Embryonic facial prominence (tissue), 1 donor: ENCODE results near the gene HOXC11.

Experiments used
- DNase-seq: peaks from one replicate; pipeline ENCODE4 v3.0.0-alpha.2; 2016; ENCODE audit errors: extremely low spot score

The HOXC11 gene

DNA sequence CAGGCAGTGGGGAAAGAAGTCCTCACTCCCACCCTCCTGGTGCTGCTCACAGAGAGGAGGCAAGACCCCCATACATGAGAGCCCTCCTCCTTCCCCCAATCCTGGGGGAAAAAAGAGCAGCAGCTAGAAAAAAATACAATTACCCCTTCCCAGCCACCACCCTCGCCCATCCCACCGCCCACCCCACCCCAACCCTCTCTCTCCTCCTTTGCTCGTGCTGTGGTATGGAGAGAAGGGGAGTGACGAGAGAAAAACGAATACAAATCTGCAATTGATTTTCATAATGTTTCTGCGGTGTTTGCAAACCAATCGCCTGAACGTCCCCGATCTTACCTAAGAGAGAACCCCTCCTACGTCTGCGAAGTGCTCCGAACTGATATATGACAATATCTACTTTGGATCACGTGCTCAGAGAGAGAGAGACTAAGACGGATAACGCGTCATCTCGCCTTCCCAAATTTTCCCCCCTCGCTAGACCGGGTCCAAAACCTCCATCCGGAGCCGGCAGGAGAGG is at the start of gene HOXC11:
Gene HOXC11, plus strand, starts transcription at position 405 of the 514 bp plus-strand sequence. CDS start 116 bp downstream, outside the sequence.
- DNase-seq: no peak

DNA sequence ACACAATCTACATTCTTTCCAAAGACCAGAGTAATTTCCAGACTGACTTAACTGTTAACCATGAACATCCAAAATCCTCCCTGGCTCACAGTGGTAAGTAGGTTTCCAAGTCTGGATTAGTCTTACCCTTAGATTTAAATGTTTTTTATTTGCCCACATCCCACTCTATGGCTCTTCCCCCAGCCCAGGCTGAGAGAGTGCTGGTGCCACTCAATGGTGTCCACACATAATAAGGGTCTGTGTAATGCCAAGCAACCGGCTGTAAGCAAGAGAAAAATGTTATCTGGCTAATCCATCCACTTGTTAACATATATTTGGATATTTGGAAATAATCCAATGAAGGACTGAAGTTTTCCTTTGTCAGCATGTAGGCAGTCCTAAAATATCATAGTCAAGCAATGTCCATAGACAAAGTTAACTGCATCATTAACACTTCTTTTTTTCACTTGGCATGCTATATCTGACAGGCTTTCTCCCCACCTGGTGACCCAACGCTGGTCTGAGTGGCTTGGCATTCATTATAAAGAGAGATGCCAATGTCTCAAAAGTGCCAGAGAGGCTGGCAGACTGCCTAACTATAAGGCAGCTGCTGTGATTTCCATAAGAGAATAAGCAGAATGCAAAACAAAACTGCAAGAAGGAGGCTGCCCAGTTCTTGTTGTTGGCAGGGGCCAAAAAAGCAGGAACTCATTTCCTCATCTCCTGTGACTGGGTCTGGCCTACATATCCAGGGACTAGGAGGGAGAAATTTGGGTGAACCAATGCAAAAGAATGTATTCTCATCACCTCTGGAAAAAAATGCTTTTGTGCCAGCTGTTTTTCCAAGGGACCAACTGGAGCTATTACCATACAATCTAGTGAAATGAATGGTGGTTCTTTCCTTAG is 48.2 kb upstream of the HOXC11 start:
- DNase-seq: no peak

DNA sequence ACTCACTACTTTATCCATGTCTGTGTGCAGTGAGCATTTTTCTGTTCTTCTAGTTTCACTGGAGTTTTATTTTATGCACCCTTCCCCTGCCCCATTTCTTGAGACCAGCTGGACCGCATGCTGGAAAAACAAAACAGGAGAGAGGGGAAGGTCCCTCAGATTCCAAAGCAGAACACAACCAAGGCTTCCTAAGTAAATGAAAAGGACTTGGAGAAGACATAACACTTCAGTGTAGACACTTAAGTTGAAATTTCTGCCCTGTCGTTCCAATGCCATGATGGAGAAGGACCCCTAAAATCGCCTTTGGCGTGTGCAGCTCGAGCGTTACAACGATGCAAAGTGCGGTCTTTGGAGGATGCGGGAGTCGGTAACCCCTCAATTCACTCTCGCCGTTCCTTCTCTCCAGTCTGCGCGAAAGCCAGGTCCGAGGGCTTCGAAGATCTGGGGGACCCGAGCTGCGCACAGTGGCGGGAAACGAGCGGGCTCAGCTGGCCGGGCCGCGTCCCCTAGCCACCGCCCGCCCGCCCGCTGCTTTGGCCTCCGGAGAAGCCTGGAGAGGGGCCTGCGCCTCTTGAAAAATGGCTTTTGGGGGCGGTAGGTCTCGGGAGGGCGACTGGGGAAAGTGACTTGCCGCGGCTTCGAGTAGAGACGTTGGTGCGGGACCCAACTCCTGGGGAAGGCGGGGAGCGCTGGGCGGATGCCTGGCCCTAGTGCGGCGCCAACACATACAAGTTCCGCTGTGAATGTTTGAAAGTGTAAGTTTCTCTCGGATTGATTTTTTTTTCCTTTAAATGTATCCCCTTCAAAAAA is 45.5 kb upstream of the HOXC11 start:
- DNase-seq: no peak

DNA sequence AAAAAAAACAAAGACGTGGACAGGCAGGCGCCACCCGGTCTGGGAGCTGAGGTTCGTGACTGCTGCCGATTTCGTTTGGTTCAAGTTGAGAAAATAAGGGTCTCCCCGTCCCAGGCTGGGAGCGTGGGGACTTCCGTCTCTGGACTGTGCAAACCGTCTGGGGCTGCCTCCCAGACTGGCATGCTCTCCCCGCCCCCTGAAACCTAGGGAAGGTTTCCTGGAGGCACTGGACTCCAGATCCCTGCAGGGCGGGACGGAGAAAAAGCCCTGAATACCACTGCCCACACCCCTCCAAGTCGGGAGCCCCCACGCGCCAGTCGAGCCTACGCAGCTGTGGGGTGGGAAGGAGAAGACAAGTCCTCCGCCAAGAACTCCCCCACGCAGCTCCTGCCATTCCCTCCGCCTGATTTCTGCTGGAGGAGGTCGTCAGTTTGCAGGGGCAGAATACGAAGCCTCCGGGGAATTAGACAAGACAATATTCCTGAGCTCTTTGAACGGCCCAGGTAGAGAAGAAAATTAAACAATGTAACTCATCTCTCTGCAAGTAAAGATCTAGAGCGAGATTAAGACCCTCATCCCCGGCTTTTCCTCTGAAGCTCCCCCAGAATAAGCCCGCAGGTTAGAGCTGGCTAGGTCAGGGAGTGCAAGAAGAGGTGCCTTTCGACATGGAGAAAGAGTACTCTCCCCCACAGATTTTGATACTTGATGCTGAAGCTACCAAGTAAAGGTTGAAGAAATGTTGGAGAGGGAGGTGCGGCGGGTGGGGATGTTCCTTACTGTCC is 44.7 kb upstream of the HOXC11 start:
- DNase-seq: no peak

DNA sequence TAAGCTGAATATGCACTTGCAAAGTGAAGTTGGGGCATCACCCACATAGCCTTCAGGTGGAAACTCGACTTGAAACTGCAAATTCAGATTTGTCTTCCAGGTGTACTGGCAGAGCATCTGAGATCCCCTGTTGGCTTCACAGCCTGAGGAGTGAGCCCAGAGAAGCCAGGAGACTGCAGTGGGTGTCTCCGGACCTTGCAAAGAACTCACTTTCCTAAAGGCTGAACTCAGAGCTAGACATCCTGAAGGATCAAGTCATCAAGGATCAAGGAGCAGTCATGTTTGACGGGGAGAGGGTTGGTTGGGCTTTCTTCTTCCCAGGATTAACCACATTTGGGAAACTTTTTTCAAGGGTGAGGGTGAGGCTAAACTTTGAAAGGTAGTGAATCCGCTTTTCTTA is 43.4 kb upstream of the HOXC11 start:
- DNase-seq: no peak

DNA sequence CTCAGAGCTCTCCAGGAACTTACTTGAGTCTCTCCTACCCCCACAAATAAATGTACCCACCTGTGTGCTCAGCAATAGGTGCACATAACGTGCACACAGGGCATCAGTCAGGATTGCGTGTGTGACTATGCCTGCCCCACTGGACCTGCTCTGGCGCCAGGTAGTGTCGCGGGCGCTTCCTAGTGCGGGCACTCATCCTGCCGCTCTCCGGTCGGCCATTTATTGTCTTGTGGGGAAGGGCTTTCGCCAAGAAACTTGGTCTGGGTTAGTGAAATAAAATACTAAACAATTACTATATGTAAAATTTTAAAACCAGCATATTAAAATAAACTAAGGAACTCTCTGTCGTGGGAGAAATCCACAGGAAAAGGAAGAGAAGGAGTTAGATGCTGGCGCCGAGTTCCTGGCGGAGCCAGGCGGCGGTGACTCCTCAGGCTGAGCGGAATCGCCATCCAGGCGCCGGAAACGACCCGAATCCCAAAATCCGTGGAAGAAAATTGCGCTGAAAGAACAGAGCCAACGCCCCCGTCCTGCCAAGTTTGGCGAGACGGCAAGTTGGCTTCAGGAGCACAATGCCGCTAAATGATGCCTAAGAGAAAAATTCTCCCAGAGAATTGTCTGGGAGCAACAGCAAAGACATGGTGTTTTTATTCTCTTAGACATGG is 42.2 kb upstream of the HOXC11 start:
- DNase-seq: no peak

DNA sequence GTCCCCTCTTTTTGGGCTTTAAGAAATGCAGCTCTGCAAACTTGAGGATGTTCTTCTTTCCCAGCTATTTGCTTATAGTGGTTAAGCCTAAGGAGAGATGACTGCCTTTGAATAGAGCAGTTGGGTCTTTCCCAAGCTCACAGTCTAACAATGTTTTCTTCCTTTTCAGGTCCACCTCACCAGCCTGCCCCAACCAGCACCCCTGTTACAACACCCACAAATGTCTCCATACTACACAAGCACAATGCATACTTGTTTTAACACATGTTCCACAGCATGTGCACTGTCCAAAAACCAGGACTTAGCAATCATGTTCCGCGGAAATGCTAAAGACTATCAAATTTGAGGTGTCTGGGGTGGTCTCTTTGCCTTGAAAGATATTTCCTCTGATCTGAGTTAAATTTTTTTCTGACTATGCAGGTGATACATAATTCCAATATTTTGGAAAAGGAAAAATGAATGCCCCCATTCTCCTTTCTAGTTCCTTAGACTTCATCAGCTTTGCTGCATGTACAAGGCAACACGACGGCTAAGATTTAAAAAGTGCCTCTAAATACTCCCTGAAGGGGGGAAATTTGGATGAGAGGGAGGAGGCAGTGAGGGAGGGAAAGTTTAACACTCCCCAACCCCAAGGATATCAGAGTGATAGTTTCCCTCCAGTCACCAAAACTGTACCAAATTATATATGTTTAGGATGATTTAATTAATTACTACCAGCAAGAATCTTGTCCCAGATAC is 40.9 kb upstream of the HOXC11 start:
- DNase-seq: no peak

DNA sequence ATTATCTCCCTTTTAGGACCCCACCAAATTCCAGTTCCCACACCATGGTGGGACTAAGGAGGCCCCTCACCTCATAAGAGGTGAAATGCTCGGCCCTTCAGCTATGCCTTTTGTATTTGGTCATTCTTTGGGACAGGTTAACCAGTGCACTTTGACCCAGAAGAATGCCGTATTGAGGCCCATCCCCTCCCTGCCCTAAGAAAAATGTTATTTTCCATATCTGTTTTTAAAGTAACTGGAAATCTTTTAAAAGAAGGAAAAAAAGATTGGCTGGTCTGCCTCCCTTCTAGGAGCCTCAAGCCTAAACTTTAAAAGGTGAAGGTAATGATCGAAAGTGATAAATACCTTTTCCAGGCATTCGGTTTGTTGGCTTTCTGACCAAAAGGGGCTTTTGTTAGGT is 40.0 kb upstream of the HOXC11 start:
- no peak for DNase-seq

DNA sequence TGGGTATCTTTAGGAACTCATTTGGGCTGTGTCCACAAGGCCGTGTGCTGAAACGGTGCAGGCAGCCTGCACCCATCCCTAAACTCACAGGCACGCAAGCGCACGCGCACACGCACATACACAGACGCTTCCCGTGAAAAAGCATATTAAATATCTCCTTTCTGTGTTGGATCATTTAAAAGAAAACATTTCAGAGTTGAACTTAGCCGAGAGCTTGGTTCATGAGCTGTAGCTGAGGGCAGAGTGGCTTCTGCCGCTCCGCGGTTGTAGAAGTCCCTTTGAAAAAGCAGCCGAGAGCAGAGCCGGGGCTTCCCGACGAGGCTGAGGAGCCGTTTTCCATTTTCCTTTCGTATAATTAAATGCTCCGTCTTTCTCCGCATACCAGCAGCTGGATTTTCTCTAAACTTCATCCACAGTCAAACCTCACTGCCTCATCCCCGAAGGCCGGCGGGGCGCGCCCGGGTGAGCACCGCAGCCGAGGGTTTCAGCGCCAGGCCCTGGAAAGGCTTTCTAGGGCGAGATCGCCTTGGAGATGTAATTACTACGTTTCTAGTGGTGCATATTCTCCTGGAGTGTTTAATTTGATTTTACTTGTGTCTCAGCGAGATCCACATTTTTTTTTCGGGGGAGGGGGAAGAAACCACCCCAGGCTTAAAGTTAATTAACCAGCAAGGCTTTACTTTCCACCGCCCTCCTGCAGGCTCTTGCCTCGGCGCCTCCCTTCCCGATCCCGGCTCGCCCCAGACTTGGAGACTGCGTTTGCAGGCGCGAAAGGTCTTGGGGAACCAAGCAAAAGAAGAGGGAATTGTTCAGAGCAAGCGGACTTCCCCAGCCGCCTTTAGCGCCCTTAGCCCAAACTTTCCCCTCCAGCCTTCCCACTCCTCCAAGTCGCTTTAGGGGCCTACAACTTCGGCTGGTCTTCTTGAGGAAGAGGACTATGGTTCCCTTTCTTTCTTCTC is 37.3 kb upstream of the HOXC11 start:
- no peak for DNase-seq

DNA sequence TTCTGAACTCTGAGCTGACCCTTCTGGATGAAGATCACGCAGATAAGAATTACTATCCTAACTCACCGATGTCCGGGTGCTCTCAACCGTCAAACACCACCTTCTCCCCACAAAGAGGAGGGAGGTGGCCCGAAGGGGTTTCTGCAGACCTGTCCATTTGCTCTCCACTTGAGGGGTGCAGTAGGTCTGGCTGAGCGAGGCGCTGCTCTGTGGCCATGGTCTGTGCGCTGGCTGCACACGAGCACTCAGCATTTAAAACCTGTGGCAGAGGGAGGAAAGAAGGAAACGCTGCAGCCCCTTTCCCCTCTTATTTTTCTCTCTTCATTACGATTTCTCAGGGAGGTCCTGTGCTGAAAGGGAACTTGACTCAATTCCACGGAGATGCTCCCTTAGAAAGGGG is 35.8 kb upstream of the HOXC11 start:
- DNase-seq: no peak

DNA sequence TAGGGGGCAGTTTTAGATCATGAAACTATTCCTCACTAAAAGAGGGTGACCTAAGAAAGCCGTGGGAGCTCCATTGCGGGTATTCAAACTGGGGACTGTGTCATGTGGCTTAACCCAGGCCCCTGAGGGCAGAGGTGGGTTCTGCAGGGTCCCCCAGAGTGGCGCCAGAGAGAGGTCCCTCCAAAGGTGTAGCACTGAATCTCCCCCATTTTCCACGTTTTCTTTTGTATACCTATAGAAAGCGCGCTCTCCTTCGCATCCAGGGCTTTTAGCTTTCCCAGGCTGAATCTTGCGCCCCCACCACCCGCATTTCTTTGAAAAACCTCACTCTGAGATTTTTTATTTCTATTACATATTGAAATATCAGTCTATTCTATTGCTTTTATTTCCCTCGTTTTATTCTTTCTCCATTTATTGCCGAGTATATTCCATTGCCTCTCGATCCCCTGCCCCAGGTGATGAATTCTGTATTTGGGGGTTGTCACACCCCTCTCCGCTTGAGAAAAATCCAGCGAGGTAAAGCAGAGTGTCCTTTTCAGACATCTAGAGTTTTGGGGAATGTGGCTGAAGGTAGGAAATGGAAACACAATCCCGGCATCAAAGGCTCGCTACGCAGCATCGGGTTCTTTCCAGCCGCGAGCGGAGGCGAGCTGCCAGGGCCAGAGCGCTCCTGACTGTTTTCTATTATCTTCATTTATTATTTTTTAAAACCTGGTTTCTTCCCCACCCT is 35.2 kb upstream of the HOXC11 start:
- DNase-seq: no peak

DNA sequence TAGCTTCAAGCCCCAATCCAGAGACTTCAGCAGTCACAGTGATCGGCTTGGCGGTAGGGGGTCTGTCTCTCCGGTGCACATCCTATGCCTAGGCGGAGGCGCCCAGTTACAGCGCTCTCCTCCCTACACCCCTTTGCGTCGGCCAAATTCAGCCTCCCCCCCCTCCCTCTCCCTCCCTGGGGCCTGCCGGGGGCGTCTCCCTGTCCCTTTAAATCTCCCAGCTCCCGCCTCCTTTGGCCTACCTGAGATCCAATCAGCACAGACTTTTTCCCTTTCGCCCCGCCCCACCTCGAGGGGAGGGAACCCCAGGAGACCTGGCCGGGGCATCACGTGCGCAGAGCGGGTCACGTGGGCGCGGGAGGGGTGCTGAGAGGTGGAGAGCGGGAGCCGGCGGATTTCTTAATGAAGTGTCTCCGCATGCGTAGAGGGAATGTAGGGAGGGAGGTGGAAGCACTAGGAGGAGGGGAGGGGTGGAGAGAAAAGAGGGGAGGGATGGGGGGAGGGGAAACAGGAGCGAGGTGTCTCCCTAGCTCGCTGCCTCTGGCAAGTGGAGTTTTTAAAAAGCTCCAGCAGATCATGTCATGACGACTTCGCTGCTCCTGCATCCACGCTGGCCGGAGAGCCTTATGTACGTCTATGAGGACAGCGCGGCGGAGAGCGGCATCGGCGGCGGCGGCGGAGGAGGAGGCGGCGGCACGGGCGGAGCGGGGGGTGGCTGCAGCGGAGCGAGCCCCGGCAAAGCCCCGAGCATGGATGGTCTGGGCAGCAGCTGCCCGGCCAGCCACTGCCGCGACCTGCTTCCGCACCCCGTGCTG is 34.4 kb upstream of the HOXC11 start, which contains the start of gene HOXC13:
Gene HOXC13, plus strand, starts transcription at position 506 of the 815 bp plus-strand sequence. Its CDS starts 76 bp downstream, at position 582.
- no peak for DNase-seq

DNA sequence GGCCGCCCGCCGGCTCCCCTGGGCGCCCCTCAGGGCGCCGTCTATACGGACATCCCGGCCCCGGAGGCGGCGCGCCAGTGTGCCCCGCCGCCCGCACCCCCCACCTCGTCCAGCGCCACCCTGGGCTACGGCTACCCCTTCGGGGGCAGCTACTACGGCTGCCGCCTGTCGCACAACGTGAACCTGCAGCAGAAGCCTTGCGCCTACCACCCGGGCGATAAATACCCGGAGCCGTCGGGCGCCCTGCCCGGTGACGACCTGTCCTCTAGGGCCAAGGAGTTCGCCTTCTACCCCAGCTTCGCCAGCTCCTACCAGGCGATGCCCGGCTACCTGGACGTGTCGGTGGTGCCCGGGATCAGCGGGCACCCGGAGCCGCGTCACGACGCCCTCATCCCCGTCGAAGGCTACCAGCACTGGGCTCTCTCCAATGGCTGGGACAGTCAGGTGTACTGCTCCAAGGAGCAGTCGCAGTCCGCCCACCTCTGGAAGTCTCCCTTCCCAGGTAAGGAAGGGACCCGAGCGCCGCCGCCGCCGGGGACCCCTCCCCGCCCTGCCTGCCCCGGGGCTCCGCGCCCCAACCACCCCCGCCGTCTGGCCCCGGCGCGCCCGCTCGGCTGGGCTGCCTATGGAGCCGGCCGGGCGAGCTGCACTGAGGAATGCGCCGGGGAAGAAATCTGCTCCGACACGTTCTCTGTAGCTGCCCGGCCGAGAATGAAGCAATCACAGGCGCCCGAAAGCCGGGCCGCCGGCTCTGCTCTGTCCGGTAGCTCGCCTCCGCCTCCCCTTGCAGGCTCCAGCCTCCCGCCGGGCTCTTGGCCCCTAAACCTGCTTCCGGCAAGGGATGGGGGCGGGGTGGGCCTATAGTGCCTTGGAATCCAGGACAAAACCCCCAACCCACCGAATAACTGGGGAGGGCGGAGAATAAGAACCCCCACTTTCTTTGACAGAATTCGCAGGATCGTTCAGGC is 33.5 kb upstream of the HOXC11 start:
- DNase-seq: no peak

DNA sequence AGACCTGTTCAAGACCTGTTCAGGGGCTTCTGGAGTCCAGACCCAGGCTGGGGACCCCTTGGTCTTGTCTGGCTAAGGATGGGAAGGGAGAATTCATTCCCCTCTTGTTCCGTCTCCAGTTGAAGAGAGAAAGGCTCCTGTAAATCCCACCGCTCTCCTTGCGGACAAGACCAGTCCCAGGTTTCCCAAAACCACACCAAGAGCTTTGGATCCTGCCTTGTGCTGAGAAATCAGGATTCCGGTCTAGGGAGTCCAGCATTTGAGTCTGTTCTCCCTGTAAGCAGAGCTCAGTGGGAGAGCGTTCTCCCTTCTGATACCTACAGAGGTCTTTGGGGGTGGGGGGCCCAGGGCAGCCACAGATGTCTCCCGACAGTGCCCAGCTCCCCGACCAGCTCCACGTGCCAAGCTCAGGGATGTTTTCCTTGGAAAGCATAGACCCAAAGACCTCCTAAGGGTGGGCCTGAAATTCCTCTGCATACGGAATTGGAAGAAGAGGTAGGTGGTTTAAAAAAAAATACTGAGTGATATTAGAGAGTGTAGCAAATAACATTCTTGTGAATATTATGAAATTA is 32.4 kb upstream of the HOXC11 start:
- no peak for DNase-seq

DNA sequence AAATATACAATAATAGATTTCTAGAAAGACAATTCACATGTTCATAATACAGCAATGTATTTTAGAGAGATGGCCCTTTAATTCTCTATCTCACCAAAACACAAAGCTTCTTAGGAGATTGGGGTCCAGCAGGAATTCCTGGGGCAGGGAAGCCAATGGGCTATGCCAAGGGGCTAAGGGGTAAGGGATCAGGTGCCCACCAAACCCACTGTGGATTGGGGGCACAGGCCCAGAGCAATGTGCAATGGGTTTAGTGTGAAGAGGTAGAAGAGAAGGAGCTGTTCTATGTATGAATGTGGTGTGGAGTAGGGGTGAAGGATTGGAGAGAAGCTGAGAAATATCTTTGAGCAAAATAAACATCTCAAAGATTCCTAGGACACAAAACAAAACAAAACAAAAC is 31.7 kb upstream of the HOXC11 start:
- no peak for DNase-seq

DNA sequence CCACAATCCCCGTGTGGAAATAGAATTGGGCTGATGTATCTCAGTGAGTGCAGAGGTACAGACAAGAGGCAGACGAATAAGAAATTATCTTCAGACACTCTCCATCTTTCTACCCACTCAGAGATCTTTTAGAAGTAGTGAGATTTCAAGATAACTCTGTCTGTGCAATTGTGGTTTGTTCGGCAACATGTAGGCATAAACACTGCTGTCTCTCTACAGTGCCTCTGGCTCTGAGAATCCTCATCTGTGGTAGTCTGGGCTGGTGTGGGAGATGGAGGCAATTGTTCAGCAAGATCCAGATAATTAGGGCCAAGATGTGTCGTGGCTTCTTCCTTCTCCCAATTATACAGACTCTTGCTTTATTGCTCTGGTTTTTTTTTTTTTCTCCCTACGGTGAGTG is 31.2 kb upstream of the HOXC11 start:
- DNase-seq: no peak
